GM12878 (cell line): Measurements from ENCODE around the gene WHRN. TPM values are rescaled to one million over a fixed set of nuclear protein-coding genes. Genes with fewer than 3 reads are reported as not detected.
A peak's percentile ranks its signal among the peaks of the same experiment; 100 is the strongest.

Experiments used
- ATAC-seq: fragments of 200-7000 bp; cut with Tn5 transposase; 3 replicates; pipeline ENCODE4 v1.9.1; 2020; ENCODE audit warnings: mild to moderate bottlenecking, moderate library complexity
- Bru-seq: library from RNA; stranded (reverse); fragments of 400-500 nt; gene quantifications from one replicate; lab custom pipeline; 2021; lab: Mats Ljungman, UMichigan
- BruChase-seq, 2 experiments: library from RNA; stranded (reverse); fragments of 400-500 nt; gene quantifications; one replicate each; lab custom pipeline; 2021; lab: Mats Ljungman, UMichigan
- BruUV-seq: library from RNA; stranded (reverse); fragments of 400-500 nt; replicated peaks from 2 replicates; lab custom pipeline; 2021; lab: Mats Ljungman, UMichigan
- CTCF ChIA-PET: fragments of 300-600 bp; sonication (Branson Sonifier 250); formaldehyde crosslinking; extraction: SDS; loops from one replicate; lab custom pipeline; 2021; ENCODE audit warnings: inconsistent platforms; lab: Yijun Ruan, JAX
- POLR2A ChIA-PET: fragments of 350-600 bp; formaldehyde crosslinking; extraction: SDS; loops from one replicate; lab custom pipeline; 2021; ENCODE audit warnings: inconsistent platforms; lab: Charles Lee
- RAD21 ChIA-PET: fragments of 300-600 bp; sonication (Branson Sonifier 250); formaldehyde crosslinking; loops from one replicate; lab custom pipeline; 2023; ENCODE audit warnings: antibody characterized with exemption; ENCODE audit not compliant: unreplicated experiment; lab: Charles Lee
- SMC1A ChIA-PET: fragments of 300-600 bp; sonication (Branson Sonifier 250); formaldehyde crosslinking; loops from one replicate; lab custom pipeline; 2023; ENCODE audit not compliant: unreplicated experiment, uncharacterized antibody; lab: Charles Lee
- DNase-seq: peaks from one replicate; pipeline ENCODE4 v3.0.0-alpha.2; 2011; ENCODE audit warnings: low read depth, low spot score
- FAIRE-seq: peaks from 3 replicates; lab custom pipeline; 2011; peaks lifted over from hg19 to GRCh38; lab: Jason Lieb, UNC
- H2AFZ ChIP-seq: 2 replicates; pipeline ENCODE4 v1.6.0; 2011; ENCODE audit warnings: low read depth, low read length, control low read depth; ENCODE audit not compliant: control insufficient read depth
- H3K27ac ChIP-seq: 2 replicates; pipeline ENCODE4 v1.5.1; 2011; ENCODE audit warnings: control low read depth; ENCODE audit not compliant: control insufficient read depth, insufficient read depth
- H3K27me3 ChIP-seq, 2 experiments: replicated peaks in 1 of 2; 2 replicates each; pipeline versions ENCODE4 v1.6.0 to v1.6.1; 2011; ENCODE audit warnings: low read length in 1 of 2; ENCODE audit not compliant: control insufficient read depth in 2 of 2, insufficient read depth in 2 of 2
- H3K36me3 ChIP-seq, 2 experiments: 2 replicates each; pipeline ENCODE4 v1.5.1; 2011; ENCODE audit warnings: low read length in 1 of 2; ENCODE audit not compliant: control insufficient read depth in 2 of 2, insufficient read depth in 2 of 2
- H3K4me1 ChIP-seq: 2 replicates; pipeline ENCODE4 v1.6.1; 2011; ENCODE audit warnings: mild to moderate bottlenecking, low read length, moderate library complexity, mixed read lengths; ENCODE audit not compliant: control insufficient read depth, insufficient read depth
- H3K4me2 ChIP-seq: 2 replicates; pipeline ENCODE4 v1.6.0; 2011; ENCODE audit warnings: control low read depth; ENCODE audit not compliant: control insufficient read depth, insufficient read depth
- H3K4me3 ChIP-seq: fragments of 200-600 bp; sonication (generic); 2 replicates; pipeline ENCODE4 v1.5.1; 2016
- H3K79me2 ChIP-seq: 2 replicates; pipeline ENCODE4 v1.6.0; 2011; ENCODE audit warnings: low read length; ENCODE audit not compliant: control insufficient read depth, insufficient read depth
- H3K9ac ChIP-seq: 2 replicates; pipeline ENCODE4 v1.8.0; 2011; ENCODE audit warnings: low read length, control low read depth, mixed read lengths; ENCODE audit not compliant: control insufficient read depth, insufficient read depth
- H3K9me3 ChIP-seq: replicated peaks from 3 replicates; pipeline ENCODE4 v1.5.1; 2011; ENCODE audit warnings: mild to moderate bottlenecking, low read length; ENCODE audit not compliant: control insufficient read depth, insufficient read depth
- H4K20me1 ChIP-seq: 2 replicates; pipeline ENCODE4 v1.6.0; 2011; ENCODE audit not compliant: control insufficient read depth, insufficient read depth
- BACH1 ChIP-seq: fragments of 450-650 bp; IDR thresholded peaks from 2 replicates; pipeline ENCODE4 v1.6.1; 2017; ENCODE audit warnings: mild to moderate bottlenecking, borderline replicate concordance
- CREB1 ChIP-seq: IDR thresholded peaks from 2 replicates; pipeline ENCODE4 v1.6.1; 2012; ENCODE audit warnings: low read depth, mild to moderate bottlenecking, inconsistent platforms
- KAT2A ChIP-seq: conservative IDR thresholded peaks from 2 replicates; pipeline ENCODE4 v1.6.1; 2011; ENCODE audit warnings: low read depth, low read length; ENCODE audit not compliant: control insufficient read depth
- NFYB ChIP-seq: IDR thresholded peaks from 2 replicates; pipeline ENCODE4 v1.6.1; 2011; ENCODE audit warnings: low read depth, mild to moderate bottlenecking, low read length, improper control_type of control experiment, moderate library complexity; ENCODE audit not compliant: insufficient read depth
- NR2F1 ChIP-seq: fragments of 450-650 bp; conservative IDR thresholded peaks from 2 replicates; pipeline ENCODE4 v1.6.1; 2017; ENCODE audit warnings: mild to moderate bottlenecking
- POU2F2 ChIP-seq: IDR thresholded peaks from 3 replicates; pipeline ENCODE4 v1.6.1; 2011; ENCODE audit warnings: low read depth, mild to moderate bottlenecking, low read length, borderline replicate concordance
- RB1 ChIP-seq: fragments of 450-650 bp; formaldehyde crosslinking; IDR thresholded peaks from 2 replicates; pipeline ENCODE4 v1.6.1; 2017; ENCODE audit warnings: mild to moderate bottlenecking, borderline replicate concordance
- RCOR1 ChIP-seq: conservative IDR thresholded peaks from 2 replicates; pipeline ENCODE4 v1.6.1; 2012; ENCODE audit warnings: low read depth, low read length, improper control_type of control experiment
- RELB ChIP-seq: fragments of 450-650 bp; IDR thresholded peaks from 2 replicates; pipeline ENCODE4 v1.6.1; 2017; ENCODE audit warnings: low read depth, mild to moderate bottlenecking, moderate library complexity
- SREBF1 ChIP-seq: IDR thresholded peaks from 2 replicates; pipeline ENCODE4 v1.6.1; 2012; ENCODE audit warnings: mild to moderate bottlenecking, low read length
- ZNF274 ChIP-seq: IDR thresholded peaks from one replicate; pipeline ENCODE4 v1.8.0; 2011; ENCODE audit not compliant: insufficient read length, insufficient read depth
- ZNF687 ChIP-seq: fragments of 450-650 bp; IDR thresholded peaks from 2 replicates; pipeline ENCODE4 v1.6.1; 2017; ENCODE audit warnings: mild to moderate bottlenecking, moderate library complexity
- WGBS: methylation state at CpG from one replicate; pipeline ENCODE4 v1.1.6; 2016; ENCODE audit warnings: low lambda C conversion rate; ENCODE audit not compliant: insufficient replicate concordance, insufficient coverage; ENCODE audit errors: missing lambda C conversion rate; 5-methylcytosine and 5-hydroxymethylcytosine counted together
- in situ Hi-C: fragments of 300-500 bp; cut with MboI; formaldehyde crosslinking; loops from 9 replicates; pipeline ENCODE4 v1.14.3; 2018; ENCODE audit warnings: mixed read lengths
- intact Hi-C: fragments of 100-400 bp; cut with micrococcal nuclease; formaldehyde crosslinking; loops from one replicate; pipeline ENCODE4 v1.14.2; 2022; ENCODE audit not compliant: unreplicated experiment
- long read RNA-seq, 2 experiments: library from polyadenylated mRNA; unstranded; transcript quantifications; one replicate each; pipeline ENCODE4 v2.0.0, GENCODE V29; 2019 to 2020
- polyA minus RNA-seq, 3 experiments: library from RNA; depleted of rRNA, polyadenylated mRNA; stranded (reverse); fragments of >200 nt; gene quantifications; 2 replicates each; pipeline ENCODE4 v1.2.3, GENCODE V29; 2011
- polyA plus RNA-seq, 11 experiments: library from polyadenylated mRNA; depleted of rRNA in 4 of 11; unstranded in 6 of 11; stranded (reverse) in 5 of 11; fragments of >200 nt; fragmentation: Nextera tagmentation in 4 of 11; fragmentation: Illumina TruSeq in 1 of 11; extraction: Ambion mirVana in 4 of 11; extraction: Trizol in 1 of 11; gene quantifications; 1 replicate in 1 of 11; 2 replicates in 10 of 11; pipeline versions ENCODE4 v1.2.1 to v1.2.3, GENCODE V29; 2011 to 2016; ENCODE audit warnings: inconsistent platforms in 2 of 11, missing spikeins in 2 of 11, low read depth in 1 of 11
- total RNA-seq, 4 experiments: library from RNA; depleted of rRNA in 3 of 4; stranded (reverse); fragments of >200 nt in 3 of 4; fragmentation: Illumina TruSeq in 1 of 4; extraction: Trizol in 1 of 4; gene quantifications; 2 replicates each; pipeline versions ENCODE4 v1.2.1 to v1.2.3, GENCODE V29; 2013 to 2021

WHRN gene
- total RNA-seq (2013; cell fraction: nucleolus; rRNA removed), result 110 and 114 TPM in 2 replicates
- total RNA-seq (2014; rRNA removed) (0.33 and 0.34 TPM in 2 replicates), total RNA-seq (2014; rRNA removed; fragmentation: Illumina TruSeq; extraction: Trizol) (0.18 TPM in 2 replicates), total RNA-seq (2021) (0.98 and 1.2 TPM in 2 replicates), polyA plus RNA-seq (2011; rRNA removed) (9.9 and 18.2 TPM in 2 replicates), polyA plus RNA-seq (2014; fragmentation: Illumina TruSeq; extraction: Trizol) (0.17 and 0.29 TPM in 2 replicates), polyA plus RNA-seq (2014; fragmentation: Nextera tagmentation; extraction: Ambion mirVana) (under 1 TPM in 1 of 2 experiments, not detected in 1; 0.04 TPM), polyA plus RNA-seq (2014; rRNA removed) (0.82 and 0.86 TPM in 2 replicates), polyA plus RNA-seq (2016; fragmentation: Nextera tagmentation; extraction: Ambion mirVana) (1 to 10 TPM in 1 of 2 experiments, under 1 TPM in 1; 0.68 to 1.1 TPM), polyA minus RNA-seq (2011; rRNA and poly(A)+ RNA removed) (7.0 and 17.7 TPM in 2 replicates), Bru-seq, nascent RNA (percentile 74 among the genes with signal in this experiment), BruChase-seq, experiment 1, labeled RNA remaining after a 6-hour chase (percentile 74 among the genes with signal in this experiment), BruChase-seq, experiment 2, labeled RNA remaining after a 2-hour chase (percentile 67 among the genes with signal in this experiment)
- 1.3 TPM for polyA plus RNA-seq (2011; ENCODE audit: low read depth)
- 20.1 and 23.8 TPM in 2 replicates for polyA plus RNA-seq (2011; cell fraction: cytosol; rRNA removed)
- polyA plus RNA-seq (2011; cell fraction: nucleus; rRNA removed), result 247 and 273 TPM in 2 replicates
- polyA plus RNA-seq (2012), result 4.2 and 4.5 TPM in 2 replicates
- polyA minus RNA-seq (2011; cell fraction: cytosol; rRNA and poly(A)+ RNA removed), result 6.4 and 12.8 TPM in 2 replicates
- polyA minus RNA-seq (2011; cell fraction: nucleus; rRNA and poly(A)+ RNA removed), result 54.9 and 86.5 TPM in 2 replicates
- long read RNA-seq, experiment 1, partial matches to known transcripts, result 1 of 1 reads
- long read RNA-seq, experiment 1, other reads (novel, unspliced or antisense), result 0 of 1 reads
- long read RNA-seq, experiment 2, result 0 reads

- 2% methylated on average over 53 of the region's 75 CpGs for WGBS
- TF ChIP-seq ZNF687, result peak; percentile 30; the same call in 1 of the 2 replicates
- peak; percentile 64; the same call in 1 of the 2 replicates for TF ChIP-seq NR2F1
- no peak for TF ChIP-seq RELB
- no peak for TF ChIP-seq NFYB
- TF ChIP-seq KAT2A, result no peak
- TF ChIP-seq SREBF1, result no peak
- TF ChIP-seq RB1, result 0 out of 2 replicates have a peak, but pooled peaks have one; percentile 19
- TF ChIP-seq RCOR1, result no peak
- TF ChIP-seq POU2F2, result no peak
- TF ChIP-seq ZNF274, result no peak
- peak; percentile 85 for TF ChIP-seq CREB1
- TF ChIP-seq BACH1, result peak; percentile 60; the same call in 1 of the 2 replicates
Measured at GRCh38 chr9:114505187-114506081, at the start of gene WHRN. Gene WHRN, minus strand, starts transcription at chr9:114505473. Its CDS starts 672 bp downstream, at chr9:114504801.

More at GRCh38 chr9:114505187-114506081, at the start of gene WHRN:
- no peaks in the 10 kb centered on the region for H3K9me3 ChIP-seq
- no peaks in the 10 kb centered on the region for H3K36me3 ChIP-seq
- ATAC-seq, result peak; percentile 85
- H3K27ac ChIP-seq, result no peak within 1 kb of the TSS
- H3K4me1 ChIP-seq, result 0 out of 2 replicates have a peak, but pooled peaks cover 3% of the 10 kb centered on the region
- peaks cover 2 to 9% of the 10 kb centered on the region in 2 experiments for H3K27me3 ChIP-seq
- DNase-seq, result no peak
- ChIA-PET POLR2A (interaction anchor here (0.8 to 7.3 kb wide), 4 partner anchors 10 to 119 kb away, joined by 3 to 85 read pairs (median 23); partner anchors contain the start of gene AKNA), CTCF (interaction anchor here (0.8 to 12.7 kb wide), 16 partner anchors 12 to 167 kb away, joined by 3 to 256 read pairs (median 18); partner anchors contain the start of gene TMEM268), SMC1A (interaction anchor here (0.8 to 11.8 kb wide), 12 partner anchors 13 to 148 kb away, joined by 3 to 177 read pairs (median 29); partner anchors contain the start of gene ATP6V1G1), RAD21 (interaction anchor here (0.7 to 13.7 kb wide), 7 partner anchors 13 to 148 kb away, joined by 3 to 116 read pairs (median 13); no protein-coding TSS in a partner anchor)
- peak within 1 kb of the TSS; percentile 55 for H2AFZ ChIP-seq
- H3K4me3 ChIP-seq, result peak within 1 kb of the TSS; percentile 64; the same call in 1 of the 2 replicates
- H3K9ac ChIP-seq, result no peak within 1 kb of the TSS; the same call in 1 of the 2 replicates
- in situ Hi-C loops, result no loop called here
- intact Hi-C loops, result loop anchor here (5.0 to 10.0 kb wide), 2 partner anchors 98 to 161 kb away; no protein-coding TSS in a partner anchor
- H3K79me2 ChIP-seq, result no peaks in the 10 kb centered on the region
- peak within 1 kb of the TSS; percentile 70 for H3K4me2 ChIP-seq
- no TSS peak for BruUV-seq
- H4K20me1 ChIP-seq, result no peaks in the 10 kb centered on the region
- FAIRE-seq, result no peak
